ENCODE measurements around the gene DIRAS1.

Gene DIRAS1

DNA sequence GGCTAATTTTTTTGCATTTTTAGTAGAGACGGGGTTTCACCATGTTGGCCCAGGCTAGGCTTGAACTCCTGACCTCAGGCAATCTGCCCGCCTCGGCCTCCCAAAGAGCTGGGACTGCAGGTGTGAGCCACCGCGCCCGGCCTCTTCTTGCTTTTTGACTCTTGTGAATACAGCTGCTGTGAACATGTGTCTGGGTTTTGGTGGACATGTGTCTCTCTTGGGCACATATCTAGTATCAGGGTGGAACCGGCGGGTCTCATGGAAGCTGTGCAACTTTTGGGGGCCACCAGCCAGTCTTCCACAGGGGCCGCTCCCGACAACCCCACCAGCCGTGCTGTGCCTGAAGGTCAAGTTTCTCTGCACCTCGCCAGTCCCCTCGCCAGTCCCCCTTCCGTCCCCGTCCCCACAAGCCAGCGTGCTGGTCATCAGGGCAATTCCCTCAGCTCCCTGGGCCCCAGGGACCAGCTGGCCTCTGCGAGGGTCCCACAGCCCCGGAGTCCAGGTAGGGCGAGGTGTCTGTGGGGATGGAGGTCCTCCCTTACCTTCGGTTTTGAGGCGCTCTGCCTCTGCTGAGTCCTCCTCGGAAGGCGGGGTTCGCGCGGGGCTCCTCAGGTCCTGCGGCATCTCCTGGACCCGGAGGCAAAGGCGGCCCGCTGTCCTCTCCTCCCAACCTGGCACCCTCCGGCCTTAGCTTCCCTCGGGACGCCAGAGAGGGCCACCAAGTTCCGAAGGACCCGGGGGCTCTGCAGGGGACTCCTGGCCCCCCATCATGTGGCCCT, 45.6 kb upstream of the DIRAS1 start:
- no peak for DNase-seq (ENCODE audit: low read depth)
- no peak overlapping the region for H3K4me3 ChIP-seq (ENCODE audit: low read depth, low read length)
- TF ChIP-seq, protein P1, sequence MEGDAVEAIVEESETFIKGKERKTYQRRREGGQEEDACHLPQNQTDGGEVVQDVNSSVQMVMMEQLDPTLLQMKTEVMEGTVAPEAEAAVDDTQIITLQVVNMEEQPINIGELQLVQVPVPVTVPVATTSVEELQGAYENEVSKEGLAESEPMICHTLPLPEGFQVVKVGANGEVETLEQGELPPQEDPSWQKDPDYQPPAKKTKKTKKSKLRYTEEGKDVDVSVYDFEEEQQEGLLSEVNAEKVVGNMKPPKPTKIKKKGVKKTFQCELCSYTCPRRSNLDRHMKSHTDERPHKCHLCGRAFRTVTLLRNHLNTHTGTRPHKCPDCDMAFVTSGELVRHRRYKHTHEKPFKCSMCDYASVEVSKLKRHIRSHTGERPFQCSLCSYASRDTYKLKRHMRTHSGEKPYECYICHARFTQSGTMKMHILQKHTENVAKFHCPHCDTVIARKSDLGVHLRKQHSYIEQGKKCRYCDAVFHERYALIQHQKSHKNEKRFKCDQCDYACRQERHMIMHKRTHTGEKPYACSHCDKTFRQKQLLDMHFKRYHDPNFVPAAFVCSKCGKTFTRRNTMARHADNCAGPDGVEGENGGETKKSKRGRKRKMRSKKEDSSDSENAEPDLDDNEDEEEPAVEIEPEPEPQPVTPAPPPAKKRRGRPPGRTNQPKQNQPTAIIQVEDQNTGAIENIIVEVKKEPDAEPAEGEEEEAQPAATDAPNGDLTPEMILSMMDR (IDR thresholded peaks at IDR 0.05; ENCODE audit: insufficient read depth, low read depth, low read length, missing control alignments) = no peak

DNA sequence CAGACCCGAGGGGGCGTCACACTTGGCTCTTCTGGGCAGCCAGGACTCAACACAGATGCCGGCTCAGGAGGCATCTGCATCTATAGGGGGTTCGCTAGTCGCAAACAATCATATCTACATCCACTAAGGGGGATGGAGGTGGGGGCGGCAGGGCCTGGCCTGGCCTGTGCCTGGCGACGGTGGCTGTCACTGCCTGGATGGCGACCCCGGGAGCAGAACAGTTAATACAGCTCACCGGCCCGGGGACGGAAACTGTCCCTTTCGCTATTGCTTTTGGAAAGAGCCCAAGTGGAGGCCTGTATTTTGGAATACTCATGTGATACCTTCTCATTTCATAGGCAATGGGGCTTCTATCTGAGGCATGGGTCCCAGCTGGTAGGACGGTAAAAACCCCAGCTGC, 44.2 kb upstream of the DIRAS1 start:
- TF ChIP-seq, protein P1 (IDR thresholded peaks at IDR 0.05; ENCODE audit: insufficient read depth, low read depth, low read length, missing control alignments) = no peak
- DNase-seq (ENCODE audit: low read depth) = no peak
- no peak overlapping the region for H3K4me3 ChIP-seq (ENCODE audit: low read depth, low read length)

DNA sequence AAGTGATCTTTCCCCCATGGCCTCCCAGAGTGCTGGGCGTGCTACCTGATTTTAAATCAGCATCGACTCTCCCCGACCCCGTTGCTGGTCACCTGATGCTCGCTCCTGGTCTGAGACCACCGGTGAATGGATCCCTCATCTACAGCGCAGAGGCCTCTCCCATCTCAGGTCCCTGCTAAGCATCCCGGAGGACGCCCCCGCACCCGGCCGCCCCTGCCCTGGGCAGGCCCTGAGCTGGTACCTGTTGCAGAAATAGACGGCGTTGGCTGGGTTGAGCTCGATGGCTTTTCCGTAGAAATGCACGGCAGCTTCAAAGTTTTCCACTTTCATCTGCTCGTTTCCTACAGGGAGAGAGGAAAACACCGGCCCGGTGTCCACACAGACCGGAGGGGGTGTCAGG, 43.8 kb upstream of the DIRAS1 start:
- no peak overlapping the region for H3K4me3 ChIP-seq (ENCODE audit: low read depth, low read length)
- TF ChIP-seq, protein P1 (IDR thresholded peaks at IDR 0.05; ENCODE audit: insufficient read depth, low read depth, low read length, missing control alignments) = no peak
- DNase-seq (ENCODE audit: low read depth) = no peak

DNA sequence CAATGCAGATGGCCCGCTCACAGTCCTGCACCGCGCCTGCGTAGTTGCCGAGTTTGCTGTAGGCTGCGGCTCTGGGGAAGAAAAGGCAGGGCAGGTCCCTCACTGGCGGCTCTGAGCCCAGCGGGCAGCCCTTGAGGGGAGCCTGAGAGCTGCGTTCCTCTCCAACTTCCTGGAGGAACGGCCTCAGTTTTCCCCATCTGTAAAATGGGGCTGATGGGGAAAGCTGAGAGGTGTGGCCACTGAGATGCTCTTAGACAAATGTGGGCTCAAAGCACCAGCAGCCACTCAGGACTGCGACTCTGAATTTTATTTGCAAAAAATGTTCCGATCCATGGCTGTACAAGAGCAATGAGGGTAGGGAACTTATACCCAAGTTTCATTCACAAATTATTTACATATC, 42.5 kb upstream of the DIRAS1 start:
- TF ChIP-seq, protein P1 (IDR thresholded peaks at IDR 0.05; ENCODE audit: insufficient read depth, low read depth, low read length, missing control alignments) = no peak
- no peak overlapping the region for H3K4me3 ChIP-seq (ENCODE audit: low read depth, low read length)
- no peak for DNase-seq (ENCODE audit: low read depth)

DNA sequence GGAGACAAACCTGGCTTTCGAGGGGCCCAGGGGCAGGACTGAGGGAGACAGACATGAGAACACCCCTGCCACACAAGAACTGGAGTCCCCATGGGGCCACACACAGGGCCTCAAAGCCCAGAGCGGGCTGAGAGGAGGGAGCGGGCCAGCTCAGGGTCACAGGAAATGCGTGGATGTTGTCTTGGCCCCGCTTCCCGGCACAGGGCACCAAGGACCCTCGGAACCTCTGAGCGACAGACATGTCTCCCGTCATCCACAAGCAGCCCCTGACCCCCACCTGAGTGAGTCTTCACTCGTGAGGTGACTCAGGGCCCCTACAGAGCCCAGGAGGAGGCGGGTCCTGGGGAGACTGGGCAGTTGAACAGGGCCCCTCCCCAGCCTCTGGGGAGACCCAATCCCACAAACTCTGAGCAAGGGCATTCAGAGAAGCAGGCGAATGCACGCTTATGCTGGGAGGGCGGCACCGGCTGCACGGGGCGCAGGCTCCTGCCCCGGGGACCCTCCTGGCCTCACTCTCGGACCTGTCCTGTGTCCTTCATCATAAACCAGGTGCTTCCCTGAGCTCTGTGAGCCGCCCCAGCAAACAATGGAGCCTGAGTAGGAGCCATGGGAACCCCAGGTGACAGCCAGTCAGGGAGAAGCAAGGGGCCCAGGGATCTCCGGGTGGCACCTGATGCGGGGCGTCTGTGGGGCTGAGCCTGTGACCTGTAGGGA, 41.8 kb upstream of the DIRAS1 start:
- TF ChIP-seq, protein P1 (IDR thresholded peaks at IDR 0.05; ENCODE audit: insufficient read depth, low read depth, low read length, missing control alignments) = no peak
- no peak overlapping the region for H3K4me3 ChIP-seq (ENCODE audit: low read depth, low read length)
- no peak for DNase-seq (ENCODE audit: low read depth)

DNA sequence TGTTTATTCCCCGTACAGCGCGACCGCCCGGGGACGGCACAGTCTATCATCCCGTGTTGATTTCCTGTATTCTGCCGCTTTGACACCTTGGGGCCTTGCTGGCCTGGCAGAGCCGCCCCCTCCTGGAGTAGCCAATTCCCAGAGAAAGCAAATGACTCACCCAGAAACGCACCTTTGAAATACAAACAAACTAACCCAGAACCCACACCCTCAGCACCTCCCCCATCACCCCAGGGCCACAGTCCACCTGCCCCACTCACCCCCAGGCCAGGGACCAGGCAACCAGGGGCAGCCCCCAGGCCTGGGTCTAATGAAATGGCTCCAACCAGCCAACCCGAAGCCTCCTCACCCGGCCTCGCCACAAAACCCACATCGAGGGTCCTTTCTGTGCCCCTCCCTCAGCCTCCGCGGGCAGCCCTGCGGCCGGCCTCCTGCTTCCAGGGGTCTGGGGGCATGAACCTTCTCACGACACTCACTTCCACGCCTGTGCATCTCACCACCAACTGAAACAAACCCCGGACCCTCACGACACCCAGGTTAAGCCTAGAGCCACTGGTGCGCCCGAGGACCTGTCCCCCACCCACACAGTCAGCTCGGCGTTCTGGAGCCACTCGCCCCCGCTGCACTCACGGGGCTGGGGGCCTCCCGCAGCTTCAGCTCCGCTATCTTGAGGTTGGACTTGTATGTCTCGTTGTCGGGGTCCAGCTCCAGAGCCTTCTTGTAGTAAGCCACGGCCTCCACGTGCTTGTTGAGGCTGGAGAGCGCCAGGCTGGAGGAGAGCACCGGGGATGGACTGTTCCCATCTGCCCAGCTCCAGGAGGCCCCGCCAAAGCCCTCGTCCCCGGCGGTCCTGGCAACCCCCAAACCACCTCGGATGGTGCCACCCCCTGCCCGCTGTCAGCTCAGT, 41.0 kb upstream of the DIRAS1 start:
- H3K4me3 ChIP-seq (ENCODE audit: low read depth, low read length) = no peak overlapping the region
- TF ChIP-seq, protein P1 (IDR thresholded peaks at IDR 0.05; ENCODE audit: insufficient read depth, low read depth, low read length, missing control alignments) = no peak
- no peak for DNase-seq (ENCODE audit: low read depth)
